Measurements from ENCODE around the gene RAB3C. TPM values are rescaled to one million over a fixed set of nuclear protein-coding genes. Genes with fewer than 3 reads are reported as not detected.

Gene RAB3C
- total and polyA plus RNA-seq, 2 donors (not counting 1 experiment from before 2014, with no cell fraction given), result not detected

DNA sequence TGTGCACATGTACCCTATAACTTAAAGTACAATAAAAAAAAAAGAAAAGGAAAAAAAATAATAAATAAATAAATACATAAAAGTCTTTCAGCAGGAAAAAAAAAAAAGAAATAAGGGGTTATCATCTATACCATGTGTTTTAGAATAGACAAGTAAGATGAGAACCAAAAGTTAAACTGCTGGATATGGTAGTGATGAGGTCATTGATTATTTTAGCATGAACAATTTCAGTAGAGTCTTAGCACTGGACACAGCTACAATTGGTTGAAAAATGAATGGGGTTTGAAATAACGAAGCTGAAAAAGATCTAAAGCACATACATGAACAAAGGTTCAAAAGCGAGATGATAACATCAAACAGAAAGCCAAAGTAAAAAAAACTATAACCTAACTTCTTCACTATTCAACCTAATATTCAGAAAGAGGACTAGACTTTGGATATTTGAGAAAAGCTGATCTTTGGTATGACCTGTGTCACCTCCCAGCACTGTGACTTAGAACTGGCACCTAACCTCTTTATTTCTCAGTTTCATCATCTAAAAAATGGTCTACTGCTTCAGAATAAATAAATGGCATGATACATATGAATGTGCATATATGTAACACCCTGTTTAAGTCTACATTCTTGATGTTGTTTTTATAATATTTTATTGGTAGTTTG is 133.3 kb downstream of the RAB3C start:
- TF ChIP-seq EZH2 (IDR thresholded peaks at IDR 0.05; ENCODE audit: low read length, missing control alignments), result no peak
- TF ChIP-seq, protein P1, sequence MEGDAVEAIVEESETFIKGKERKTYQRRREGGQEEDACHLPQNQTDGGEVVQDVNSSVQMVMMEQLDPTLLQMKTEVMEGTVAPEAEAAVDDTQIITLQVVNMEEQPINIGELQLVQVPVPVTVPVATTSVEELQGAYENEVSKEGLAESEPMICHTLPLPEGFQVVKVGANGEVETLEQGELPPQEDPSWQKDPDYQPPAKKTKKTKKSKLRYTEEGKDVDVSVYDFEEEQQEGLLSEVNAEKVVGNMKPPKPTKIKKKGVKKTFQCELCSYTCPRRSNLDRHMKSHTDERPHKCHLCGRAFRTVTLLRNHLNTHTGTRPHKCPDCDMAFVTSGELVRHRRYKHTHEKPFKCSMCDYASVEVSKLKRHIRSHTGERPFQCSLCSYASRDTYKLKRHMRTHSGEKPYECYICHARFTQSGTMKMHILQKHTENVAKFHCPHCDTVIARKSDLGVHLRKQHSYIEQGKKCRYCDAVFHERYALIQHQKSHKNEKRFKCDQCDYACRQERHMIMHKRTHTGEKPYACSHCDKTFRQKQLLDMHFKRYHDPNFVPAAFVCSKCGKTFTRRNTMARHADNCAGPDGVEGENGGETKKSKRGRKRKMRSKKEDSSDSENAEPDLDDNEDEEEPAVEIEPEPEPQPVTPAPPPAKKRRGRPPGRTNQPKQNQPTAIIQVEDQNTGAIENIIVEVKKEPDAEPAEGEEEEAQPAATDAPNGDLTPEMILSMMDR (conservative IDR thresholded peaks at IDR 0.05 in 1 of 2, IDR thresholded peaks at IDR 0.05 in 1 of 2; ENCODE audit: low read depth in 1 of 2, low read length in 2 of 2), result no peak
- Histone ChIP-seq H4K20me1 (ENCODE audit: control insufficient read depth, extremely low read depth, insufficient read depth, low read length) (no peaks in the 10 kb centered on the region), H3K36me3 (ENCODE audit: control insufficient read depth, insufficient read depth, low read length) (no peaks in the 10 kb centered on the region), H3K79me2 (ENCODE audit: control insufficient read depth, insufficient read depth, low read length) (no peaks in the 10 kb centered on the region), H3K27me3 (ENCODE audit: control insufficient read depth, insufficient read depth, low read length) (no peaks in the 10 kb centered on the region), H3K9me3 (ENCODE audit: control insufficient read depth, insufficient read depth, low read depth, low read length) (no peaks in the 10 kb centered on the region), H3K4me2 (ENCODE audit: extremely low read depth, insufficient read depth, low read length) (no peak overlapping the region), H3K27ac (ENCODE audit: insufficient read depth, low read length) (no peak overlapping the region), H3K4me1 (ENCODE audit: control insufficient read depth, extremely low read depth, insufficient read depth, low read length) (no peaks in the 10 kb centered on the region), H3K9ac (ENCODE audit: insufficient read depth, low read length) (no peak overlapping the region), H2AFZ (ENCODE audit: low read length) (no peak overlapping the region), H3K4me3 (replicated peaks in 1 of 4; ENCODE audit: control extremely low read depth in 1 of 4, insufficient read depth in 1 of 4, low read depth in 3 of 4, low read length in 4 of 4) (no peak overlapping the region)
- no peak for DNase-seq (ENCODE audit: low read depth in 2 of 2)

DNA sequence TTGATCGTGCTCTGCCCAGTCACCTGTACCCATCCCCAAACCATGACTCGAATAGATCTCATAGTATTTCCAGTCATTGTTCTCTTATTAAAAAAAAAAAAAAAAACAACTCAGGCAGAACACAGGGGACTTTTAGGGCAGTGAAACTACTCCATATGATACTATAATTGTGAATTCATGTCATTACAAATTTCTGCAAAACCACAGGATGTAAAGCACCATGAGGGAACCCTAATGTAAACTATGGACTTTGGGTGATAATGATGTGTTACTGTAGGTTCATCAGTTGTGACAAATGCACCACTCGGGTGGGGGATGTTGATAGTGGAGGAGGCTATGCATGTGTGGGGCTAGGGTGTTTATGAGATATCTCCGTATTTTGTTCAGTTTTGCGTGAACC is 133.8 kb downstream of the RAB3C start:
- Histone ChIP-seq H3K4me1 (ENCODE audit: control insufficient read depth, extremely low read depth, insufficient read depth, low read length) (no peaks in the 10 kb centered on the region), H3K27me3 (ENCODE audit: control insufficient read depth, insufficient read depth, low read length) (no peaks in the 10 kb centered on the region), H3K27ac (ENCODE audit: insufficient read depth, low read length) (no peak overlapping the region), H4K20me1 (ENCODE audit: control insufficient read depth, extremely low read depth, insufficient read depth, low read length) (no peaks in the 10 kb centered on the region), H3K4me3 (replicated peaks in 1 of 4; ENCODE audit: control extremely low read depth in 1 of 4, insufficient read depth in 1 of 4, low read depth in 3 of 4, low read length in 4 of 4) (no peak overlapping the region), H3K9me3 (ENCODE audit: control insufficient read depth, insufficient read depth, low read depth, low read length) (no peaks in the 10 kb centered on the region), H2AFZ (ENCODE audit: low read length) (no peak overlapping the region), H3K36me3 (ENCODE audit: control insufficient read depth, insufficient read depth, low read length) (no peaks in the 10 kb centered on the region), H3K9ac (ENCODE audit: insufficient read depth, low read length) (no peak overlapping the region), H3K79me2 (ENCODE audit: control insufficient read depth, insufficient read depth, low read length) (no peaks in the 10 kb centered on the region), H3K4me2 (ENCODE audit: extremely low read depth, insufficient read depth, low read length) (no peak overlapping the region)
- TF ChIP-seq EZH2 (IDR thresholded peaks at IDR 0.05; ENCODE audit: low read length, missing control alignments), result no peak
- TF ChIP-seq, protein P1 (conservative IDR thresholded peaks at IDR 0.05 in 1 of 2, IDR thresholded peaks at IDR 0.05 in 1 of 2; ENCODE audit: low read depth in 1 of 2, low read length in 2 of 2), result no peak
- no peak for DNase-seq (ENCODE audit: low read depth in 2 of 2)

DNA sequence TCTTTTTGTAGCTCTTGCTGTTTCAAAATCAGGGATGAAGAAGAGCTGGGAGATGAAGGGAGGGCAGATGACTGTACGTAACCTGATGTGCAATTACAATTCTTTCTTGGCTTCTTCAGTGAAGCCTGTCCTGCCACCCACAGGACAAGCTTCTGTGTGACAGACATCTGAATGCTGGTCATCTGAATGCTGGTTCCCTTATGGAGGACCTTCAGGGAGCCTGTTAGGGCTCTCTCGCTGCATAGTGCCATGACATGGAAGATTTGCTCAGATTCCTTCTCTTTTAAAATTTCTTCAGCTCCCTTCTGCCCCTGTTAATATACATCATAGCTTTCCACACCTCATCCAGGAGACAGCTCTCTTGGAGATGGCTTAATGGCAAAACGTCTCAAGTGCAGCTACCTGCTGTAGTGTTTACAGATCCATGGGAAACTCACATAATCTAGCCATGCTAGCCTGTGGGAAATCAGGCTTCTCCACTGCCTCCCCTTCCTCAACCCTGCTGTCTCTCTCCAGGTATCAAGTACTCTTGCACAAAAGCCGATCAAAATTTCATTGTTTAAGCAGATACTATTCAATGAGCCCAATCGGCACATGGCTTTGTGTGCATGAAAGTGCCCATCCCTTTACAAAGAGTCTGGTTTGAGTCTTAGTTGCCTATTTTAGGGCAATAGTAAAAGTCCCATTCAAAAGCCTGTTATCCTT is 134.6 kb downstream of the RAB3C start:
- H3K9ac ChIP-seq (ENCODE audit: insufficient read depth, low read length), result no peak overlapping the region
- no peak overlapping the region for H3K4me3 ChIP-seq (replicated peaks in 1 of 4; ENCODE audit: control extremely low read depth in 1 of 4, insufficient read depth in 1 of 4, low read depth in 3 of 4, low read length in 4 of 4)
- H4K20me1 ChIP-seq (ENCODE audit: control insufficient read depth, extremely low read depth, insufficient read depth, low read length), result no peaks in the 10 kb centered on the region
- H3K4me1 ChIP-seq (ENCODE audit: control insufficient read depth, extremely low read depth, insufficient read depth, low read length), result no peaks in the 10 kb centered on the region
- H3K9me3 ChIP-seq (ENCODE audit: control insufficient read depth, insufficient read depth, low read depth, low read length), result no peaks in the 10 kb centered on the region
- H3K27me3 ChIP-seq (ENCODE audit: control insufficient read depth, insufficient read depth, low read length), result no peaks in the 10 kb centered on the region
- H3K27ac ChIP-seq (ENCODE audit: insufficient read depth, low read length), result no peak overlapping the region
- no peaks in the 10 kb centered on the region for H3K36me3 ChIP-seq (ENCODE audit: control insufficient read depth, insufficient read depth, low read length)
- no peaks in the 10 kb centered on the region for H3K79me2 ChIP-seq (ENCODE audit: control insufficient read depth, insufficient read depth, low read length)
- no peak for TF ChIP-seq EZH2 (IDR thresholded peaks at IDR 0.05; ENCODE audit: low read length, missing control alignments)
- TF ChIP-seq, protein P1 (conservative IDR thresholded peaks at IDR 0.05 in 1 of 2, IDR thresholded peaks at IDR 0.05 in 1 of 2; ENCODE audit: low read depth in 1 of 2, low read length in 2 of 2), result no peak
- no peak for DNase-seq (ENCODE audit: low read depth in 2 of 2)
- no peak overlapping the region for H2AFZ ChIP-seq (ENCODE audit: low read length)
- no peak overlapping the region for H3K4me2 ChIP-seq (ENCODE audit: extremely low read depth, insufficient read depth, low read length)
